Cardiac fibroblast (primary cell): Measurements from ENCODE around the gene TTLL8.

Experiments used
- DNase-seq, 2 donors: peaks; one replicate each; pipeline versions ENCODE4 v3.0.0 to v3.0.0-alpha.2; 2010; ENCODE audit warnings: low read depth in 2 of 2
- H3K4me3 ChIP-seq, 2 donors: replicated peaks in 1 of 2; 1 replicate in 1 of 2; 2 replicates in 1 of 2; pipeline ENCODE4 v1.5.1; 2011; ENCODE audit warnings: low read depth in 2 of 2, low read length in 2 of 2, mild to moderate bottlenecking in 2 of 2, moderate library complexity in 1 of 2
- CTCF ChIP-seq: IDR thresholded peaks from one replicate; pipeline ENCODE4 v1.5.1; 2011; ENCODE audit warnings: low read depth, mild to moderate bottlenecking, low read length, inconsistent platforms

Gene TTLL8

GRCh38 chr22:49972163-49973017, 85.7 kb downstream of the TTLL8 start:
- H3K4me3 ChIP-seq: no peak overlapping the region
- no peak for DNase-seq
- TF ChIP-seq CTCF: no peak

GRCh38 chr22:49971232-49972162, 86.6 kb downstream of the TTLL8 start:
- no peak for TF ChIP-seq CTCF
- peak; percentile 45 to 77 for DNase-seq
- peak overlapping the region; percentile 32 to 48 for H3K4me3 ChIP-seq

GRCh38 chr22:49970528-49971231, 87.4 kb downstream of the TTLL8 start:
- DNase-seq: peak; percentile 94 to 95
- H3K4me3 ChIP-seq: peak overlapping the region; percentile 32 to 48
- TF ChIP-seq CTCF: no peak

GRCh38 chr22:49969751-49970527, 88.2 kb downstream of the TTLL8 start:
- TF ChIP-seq CTCF: no peak
- no peak overlapping the region for H3K4me3 ChIP-seq
- DNase-seq: no peak

- TF ChIP-seq CTCF: no peak
- DNase-seq: no peak
- H3K4me3 ChIP-seq: no peak overlapping the region
Observed at GRCh38 chr22:49968831-49969661, 89.1 kb downstream of the TTLL8 start.
